ENCODE measurements around the gene THBS1. TPM values are rescaled to one million over a fixed set of nuclear protein-coding genes. Genes with fewer than 3 reads are reported as not detected.
A peak's percentile ranks its signal among the peaks of the same experiment; 100 is the strongest.

THBS1 gene
- total RNA-seq, 2 experiments from 2014 or later: 0.51 TPM; not detected in 1

DNA sequence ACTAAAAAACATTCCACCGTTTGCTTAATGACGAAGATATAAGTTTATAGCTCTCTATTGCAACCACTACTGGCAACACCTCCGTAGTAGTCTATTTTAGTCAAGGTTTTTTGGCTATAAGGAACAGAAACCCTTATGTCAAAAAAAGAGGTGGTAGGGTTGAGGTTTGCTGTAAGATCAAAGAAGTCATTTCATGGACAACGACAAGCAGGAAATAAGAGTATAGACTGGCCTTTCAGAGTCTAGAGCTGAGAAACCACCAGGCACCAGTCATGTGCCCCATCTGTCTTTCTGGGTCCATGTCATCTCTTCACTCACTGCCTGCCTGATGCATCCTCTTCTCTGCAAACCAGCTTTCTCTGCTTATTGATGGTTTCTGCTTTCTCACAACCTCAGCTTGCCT lies 42.7 kb downstream of the THBS1 start:
- H3K9me3 ChIP-seq (ENCODE audit: low read length): no peaks in the 10 kb centered on the region
- ChIA-PET POLR2A (interaction anchor here (0.5 kb wide), 1 partner anchor 916 kb away, joined by 4 read pairs; no protein-coding TSS in a partner anchor), CTCF (ENCODE audit: unreplicated experiment) (no interaction called here)
- H3K79me2 ChIP-seq (ENCODE audit: insufficient read depth, low read depth, low read length): no peaks in the 10 kb centered on the region
- no peak overlapping the region for H2AFZ ChIP-seq (ENCODE audit: low read length)
- no peak overlapping the region for H3K27ac ChIP-seq (ENCODE audit: low read depth, low read length, poor library complexity, severe bottlenecking)
- no peaks in the 10 kb centered on the region for H3K9me2 ChIP-seq (ENCODE audit: insufficient read depth, low read length)
- intact Hi-C loops (cut with micrococcal nuclease; ENCODE audit: unreplicated experiment): no loop called here
- H3K4me2 ChIP-seq (ENCODE audit: low read length): no peak overlapping the region
- no peak overlapping the region for H3K4me3 ChIP-seq (ENCODE audit: low read depth, low read length, poor library complexity, severe bottlenecking)
- no peaks in the 10 kb centered on the region for H4K20me1 ChIP-seq (ENCODE audit: insufficient read depth, low read length)
- H3K36me3 ChIP-seq (ENCODE audit: insufficient read depth, low read length): no peaks in the 10 kb centered on the region
- DNase-seq (ENCODE audit: low spot score): peak; percentile 10
- peaks cover 6% of the 10 kb centered on the region for H3K4me1 ChIP-seq (ENCODE audit: insufficient read depth, low read length, poor library complexity, severe bottlenecking)
- no TSS peak for BruUV-seq (replicated peaks)
- TF ChIP-seq, protein P1, sequence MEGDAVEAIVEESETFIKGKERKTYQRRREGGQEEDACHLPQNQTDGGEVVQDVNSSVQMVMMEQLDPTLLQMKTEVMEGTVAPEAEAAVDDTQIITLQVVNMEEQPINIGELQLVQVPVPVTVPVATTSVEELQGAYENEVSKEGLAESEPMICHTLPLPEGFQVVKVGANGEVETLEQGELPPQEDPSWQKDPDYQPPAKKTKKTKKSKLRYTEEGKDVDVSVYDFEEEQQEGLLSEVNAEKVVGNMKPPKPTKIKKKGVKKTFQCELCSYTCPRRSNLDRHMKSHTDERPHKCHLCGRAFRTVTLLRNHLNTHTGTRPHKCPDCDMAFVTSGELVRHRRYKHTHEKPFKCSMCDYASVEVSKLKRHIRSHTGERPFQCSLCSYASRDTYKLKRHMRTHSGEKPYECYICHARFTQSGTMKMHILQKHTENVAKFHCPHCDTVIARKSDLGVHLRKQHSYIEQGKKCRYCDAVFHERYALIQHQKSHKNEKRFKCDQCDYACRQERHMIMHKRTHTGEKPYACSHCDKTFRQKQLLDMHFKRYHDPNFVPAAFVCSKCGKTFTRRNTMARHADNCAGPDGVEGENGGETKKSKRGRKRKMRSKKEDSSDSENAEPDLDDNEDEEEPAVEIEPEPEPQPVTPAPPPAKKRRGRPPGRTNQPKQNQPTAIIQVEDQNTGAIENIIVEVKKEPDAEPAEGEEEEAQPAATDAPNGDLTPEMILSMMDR (conservative IDR thresholded peaks at IDR 0.05; ENCODE audit: low read length): no peak
- TF ChIP-seq EZH2phosphoT487 (IDR thresholded peaks at IDR 0.05; ENCODE audit: borderline replicate concordance, low read depth, low read length): no peak

DNA sequence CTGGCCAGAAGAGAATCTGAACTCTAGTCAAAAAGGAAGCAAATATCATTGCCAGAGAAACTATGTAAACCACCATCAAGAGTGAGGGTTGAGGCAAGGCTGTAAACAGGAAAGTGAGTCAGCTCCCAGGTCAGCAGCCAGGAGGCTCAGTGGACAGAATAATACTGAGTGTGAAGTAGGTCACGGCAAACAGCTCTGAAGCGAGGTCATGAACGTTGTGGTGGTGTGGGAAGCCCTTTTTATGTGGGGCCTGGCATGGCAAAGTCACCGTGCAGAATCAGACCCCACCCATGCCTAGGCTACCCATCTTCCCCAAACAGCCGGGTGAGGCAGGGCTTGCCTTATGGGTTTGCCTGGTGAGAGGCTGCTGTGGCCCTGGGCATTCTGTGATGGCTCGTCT lies 43.9 kb downstream of the THBS1 start:
- Histone ChIP-seq H3K4me3 (ENCODE audit: low read depth, low read length, poor library complexity, severe bottlenecking) (no peak overlapping the region), H3K9me3 (ENCODE audit: low read length) (no peaks in the 10 kb centered on the region), H3K79me2 (ENCODE audit: insufficient read depth, low read depth, low read length) (no peaks in the 10 kb centered on the region), H3K4me1 (ENCODE audit: insufficient read depth, low read length, poor library complexity, severe bottlenecking) (peaks cover 6% of the 10 kb centered on the region), H3K4me2 (ENCODE audit: low read length) (no peak overlapping the region), H3K9me2 (ENCODE audit: insufficient read depth, low read length) (no peaks in the 10 kb centered on the region), H2AFZ (ENCODE audit: low read length) (no peak overlapping the region), H3K27ac (ENCODE audit: low read depth, low read length, poor library complexity, severe bottlenecking) (no peak overlapping the region), H4K20me1 (ENCODE audit: insufficient read depth, low read length) (no peaks in the 10 kb centered on the region), H3K36me3 (ENCODE audit: insufficient read depth, low read length) (no peaks in the 10 kb centered on the region)
- TF ChIP-seq, protein P1 (conservative IDR thresholded peaks at IDR 0.05; ENCODE audit: low read length): no peak
- no peak for TF ChIP-seq EZH2phosphoT487 (IDR thresholded peaks at IDR 0.05; ENCODE audit: borderline replicate concordance, low read depth, low read length)
- intact Hi-C loops (cut with micrococcal nuclease; ENCODE audit: unreplicated experiment): no loop called here
- CTCF ChIA-PET (ENCODE audit: unreplicated experiment): no interaction called here
- BruUV-seq (replicated peaks): no TSS peak
- DNase-seq (ENCODE audit: low spot score): no peak
- POLR2A ChIA-PET: no interaction called here

DNA sequence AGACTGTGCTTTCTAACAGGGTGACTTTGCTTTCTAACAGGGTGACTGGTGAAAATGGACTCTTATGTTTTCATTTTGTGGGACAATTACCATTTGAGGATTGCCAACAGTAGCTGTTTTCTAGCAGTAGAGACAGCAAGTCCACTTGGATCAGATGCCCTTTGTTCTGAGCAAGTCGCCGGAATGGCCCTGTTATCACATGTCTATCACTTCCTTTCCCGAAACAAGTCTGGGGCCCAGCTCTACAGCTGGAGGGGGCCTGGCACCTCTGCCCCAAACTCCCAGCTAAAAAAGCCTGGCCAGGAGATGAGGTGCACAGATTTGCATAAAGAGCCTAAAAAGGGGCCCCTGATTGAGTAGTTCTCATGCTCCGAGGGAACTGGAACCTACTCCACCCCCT lies 44.6 kb downstream of the THBS1 start:
- Histone ChIP-seq H3K9me3 (ENCODE audit: low read length) (no peaks in the 10 kb centered on the region), H3K79me2 (ENCODE audit: insufficient read depth, low read depth, low read length) (no peaks in the 10 kb centered on the region), H3K36me3 (ENCODE audit: insufficient read depth, low read length) (no peaks in the 10 kb centered on the region), H3K4me3 (ENCODE audit: low read depth, low read length, poor library complexity, severe bottlenecking) (no peak overlapping the region), H3K4me1 (ENCODE audit: insufficient read depth, low read length, poor library complexity, severe bottlenecking) (peaks cover 6% of the 10 kb centered on the region), H3K9me2 (ENCODE audit: insufficient read depth, low read length) (no peaks in the 10 kb centered on the region), H4K20me1 (ENCODE audit: insufficient read depth, low read length) (no peaks in the 10 kb centered on the region), H3K27ac (ENCODE audit: low read depth, low read length, poor library complexity, severe bottlenecking) (no peak overlapping the region), H3K4me2 (ENCODE audit: low read length) (no peak overlapping the region), H2AFZ (ENCODE audit: low read length) (no peak overlapping the region)
- DNase-seq (ENCODE audit: low spot score): no peak
- intact Hi-C loops (cut with micrococcal nuclease; ENCODE audit: unreplicated experiment): no loop called here
- ChIA-PET POLR2A (no interaction called here), CTCF (ENCODE audit: unreplicated experiment) (no interaction called here)
- TF ChIP-seq, protein P1 (conservative IDR thresholded peaks at IDR 0.05; ENCODE audit: low read length): no peak
- TF ChIP-seq EZH2phosphoT487 (IDR thresholded peaks at IDR 0.05; ENCODE audit: borderline replicate concordance, low read depth, low read length): no peak
- no TSS peak for BruUV-seq (replicated peaks)
